ENCODE results near the gene MREG. TPM values are rescaled to one million over a fixed set of nuclear protein-coding genes. Genes with fewer than 3 reads are reported as not detected.
"Not testable (repeated sequence)": the region's sequence is repeated elsewhere in the genome, so short reads cannot be mapped to it uniquely, and the experiment has no call there.

The MREG gene
- polyA plus RNA-seq, 3 donors: 16.1 to 19.7 (median 17.6) TPM

GRCh38 chr2:216002693-216003092 is 10.7 kb downstream of the MREG start:
- no peak for DNase-seq (ENCODE audit: extremely low read depth in 1 of 11, low read depth in 9 of 11, low spot score in 4 of 11)

GRCh38 chr2:216002101-216002678 is 11.2 kb downstream of the MREG start:
- DNase-seq (ENCODE audit: extremely low read depth in 1 of 11, low read depth in 9 of 11, low spot score in 4 of 11): no peak

GRCh38 chr2:216001216-216002100 is 11.9 kb downstream of the MREG start:
- DNase-seq (ENCODE audit: extremely low read depth in 1 of 11, low read depth in 9 of 11, low spot score in 4 of 11): no peak

- DNase-seq (ENCODE audit: extremely low read depth in 1 of 11, low read depth in 9 of 11, low spot score in 4 of 11): no peak
Observed at GRCh38 chr2:215998636-215999035, 14.7 kb downstream of the MREG start.

- DNase-seq (ENCODE audit: extremely low read depth in 1 of 11, low read depth in 9 of 11, low spot score in 4 of 11): no peak
Observed at GRCh38 chr2:215997219-215997618, 16.1 kb downstream of the MREG start.

GRCh38 chr2:215994911-215995310 is 18.4 kb downstream of the MREG start:
- DNase-seq (ENCODE audit: extremely low read depth in 1 of 11, low read depth in 9 of 11, low spot score in 4 of 11): no peak

- DNase-seq (ENCODE audit: extremely low read depth in 1 of 11, low read depth in 9 of 11, low spot score in 4 of 11): not testable (repeated sequence)
Observed at GRCh38 chr2:215988556-215989207, 24.7 kb downstream of the MREG start.

GRCh38 chr2:215985257-215985656 is 28.1 kb downstream of the MREG start:
- no peak for DNase-seq (ENCODE audit: extremely low read depth in 1 of 11, low read depth in 9 of 11, low spot score in 4 of 11)

DNA sequence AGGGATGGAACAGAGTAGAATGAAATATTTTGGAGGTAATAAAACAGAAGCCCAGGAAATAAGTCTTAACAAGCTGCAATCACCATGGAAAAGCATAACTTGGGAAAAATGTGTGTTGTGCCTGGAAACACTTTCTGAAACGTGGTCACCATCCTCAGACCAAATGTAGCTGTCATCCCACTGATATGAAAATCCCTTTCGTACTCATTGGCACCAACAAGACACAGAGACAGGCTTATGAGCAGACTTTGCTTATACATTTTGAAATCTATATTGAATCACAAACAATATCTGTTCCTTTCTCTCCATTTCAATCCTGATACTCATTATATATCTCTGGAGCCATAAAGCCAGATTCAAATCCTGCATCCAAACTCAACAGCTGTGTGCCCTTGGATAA is 28.7 kb downstream of the MREG start:
- DNase-seq (ENCODE audit: extremely low read depth in 1 of 11, low read depth in 9 of 11, low spot score in 4 of 11): no peak

DNA sequence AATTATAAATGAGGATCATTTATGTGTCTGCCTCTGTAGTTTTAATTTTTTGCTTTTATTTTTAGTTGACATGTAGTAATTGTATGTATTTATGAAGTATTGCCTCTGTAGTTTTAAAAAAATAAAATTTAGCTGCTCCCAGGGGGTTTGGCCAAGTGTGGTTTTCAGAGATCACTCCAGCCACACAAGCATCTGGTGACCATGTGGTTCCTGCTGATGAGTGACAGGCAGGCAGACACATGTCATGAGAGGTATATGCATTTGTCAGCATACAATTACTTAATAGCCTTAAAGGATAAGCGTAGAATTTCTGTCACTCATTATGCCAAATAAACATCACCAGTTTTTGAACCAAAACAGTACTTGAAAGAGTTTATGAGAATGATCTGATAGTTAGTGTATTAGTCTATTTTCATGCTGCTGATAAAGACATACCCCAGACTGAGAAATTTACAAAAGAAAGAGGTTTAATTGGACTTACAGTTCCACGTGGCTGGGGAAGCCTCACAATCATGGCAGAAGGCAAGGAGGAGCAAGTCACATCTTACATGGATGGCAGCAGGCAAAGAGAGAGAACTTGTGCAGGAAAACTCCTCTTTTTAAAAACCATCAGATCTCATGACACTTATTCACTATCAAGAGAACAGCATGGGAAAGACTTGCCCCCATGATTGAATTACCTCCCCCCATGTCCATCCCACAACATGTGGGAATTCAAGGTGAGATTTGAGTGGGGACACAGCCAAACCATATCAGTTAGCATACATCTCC is 29.6 kb downstream of the MREG start:
- no peak for DNase-seq (ENCODE audit: extremely low read depth in 1 of 11, low read depth in 9 of 11, low spot score in 4 of 11)

GRCh38 chr2:215982465-215982875 is 30.9 kb downstream of the MREG start:
- DNase-seq (ENCODE audit: extremely low read depth in 1 of 11, low read depth in 9 of 11, low spot score in 4 of 11): no peak

DNA sequence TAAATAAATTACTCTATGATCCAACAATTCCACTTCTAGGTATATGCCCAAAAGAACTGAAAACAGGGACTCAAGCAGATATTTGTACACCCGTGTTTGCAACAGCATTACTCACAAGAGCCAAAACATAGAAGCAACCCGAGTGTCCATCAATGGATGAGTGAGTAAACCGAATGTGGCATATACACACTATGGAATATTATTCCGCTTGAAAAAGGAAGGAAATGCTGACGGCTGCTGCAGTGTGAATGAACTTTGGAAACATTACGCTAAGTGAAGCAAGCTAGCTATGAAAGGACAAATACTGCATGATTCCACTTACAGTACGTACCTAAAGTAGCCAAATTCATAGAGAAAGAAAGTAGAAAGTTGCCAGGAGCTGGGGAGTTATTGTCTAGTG is 32.2 kb downstream of the MREG start:
- no peak for DNase-seq (ENCODE audit: extremely low read depth in 1 of 11, low read depth in 9 of 11, low spot score in 4 of 11)

GRCh38 chr2:215979620-215980019 is 33.7 kb downstream of the MREG start:
- DNase-seq (ENCODE audit: extremely low read depth in 1 of 11, low read depth in 9 of 11, low spot score in 4 of 11): no peak

GRCh38 chr2:215974700-215975429 is 38.5 kb downstream of the MREG start:
- DNase-seq (ENCODE audit: extremely low read depth in 1 of 11, low read depth in 9 of 11, low spot score in 4 of 11): no peak

DNA sequence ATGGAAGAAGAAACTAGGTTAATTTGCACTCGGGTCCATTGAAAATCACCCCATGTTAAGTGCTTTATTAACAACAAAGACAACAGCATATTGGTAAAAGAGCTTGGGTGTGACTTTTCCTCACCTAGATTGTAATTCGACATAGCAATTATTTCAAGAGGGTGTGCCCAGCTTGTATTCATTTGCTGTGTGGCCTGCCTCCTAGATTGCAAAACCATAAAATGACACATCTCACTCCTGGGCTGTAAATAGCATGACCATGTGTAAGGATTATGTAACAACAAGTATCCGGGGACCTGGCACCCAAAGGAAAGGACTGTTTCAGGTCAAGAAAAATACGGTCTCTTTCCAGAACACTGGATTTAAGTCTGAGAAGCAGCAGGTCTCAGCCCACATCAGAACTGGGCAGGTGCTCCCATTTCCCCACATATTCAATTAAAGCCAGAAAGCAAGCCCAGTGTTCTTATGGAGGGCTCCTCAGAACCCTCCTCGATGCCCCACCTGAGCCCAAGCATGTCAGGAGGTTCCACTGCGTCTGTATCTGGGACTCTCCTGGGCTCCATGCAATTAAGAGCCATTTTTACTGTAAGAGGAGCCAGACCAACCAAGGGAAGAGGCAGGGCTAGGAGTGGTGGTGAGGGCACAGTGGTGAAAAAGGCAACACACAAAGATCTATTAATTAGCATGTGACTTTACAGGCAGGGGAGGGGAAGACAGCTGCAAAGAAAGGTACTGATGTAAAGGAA is 39.2 kb downstream of the MREG start:
- DNase-seq (ENCODE audit: extremely low read depth in 1 of 11, low read depth in 9 of 11, low spot score in 4 of 11): no peak

DNA sequence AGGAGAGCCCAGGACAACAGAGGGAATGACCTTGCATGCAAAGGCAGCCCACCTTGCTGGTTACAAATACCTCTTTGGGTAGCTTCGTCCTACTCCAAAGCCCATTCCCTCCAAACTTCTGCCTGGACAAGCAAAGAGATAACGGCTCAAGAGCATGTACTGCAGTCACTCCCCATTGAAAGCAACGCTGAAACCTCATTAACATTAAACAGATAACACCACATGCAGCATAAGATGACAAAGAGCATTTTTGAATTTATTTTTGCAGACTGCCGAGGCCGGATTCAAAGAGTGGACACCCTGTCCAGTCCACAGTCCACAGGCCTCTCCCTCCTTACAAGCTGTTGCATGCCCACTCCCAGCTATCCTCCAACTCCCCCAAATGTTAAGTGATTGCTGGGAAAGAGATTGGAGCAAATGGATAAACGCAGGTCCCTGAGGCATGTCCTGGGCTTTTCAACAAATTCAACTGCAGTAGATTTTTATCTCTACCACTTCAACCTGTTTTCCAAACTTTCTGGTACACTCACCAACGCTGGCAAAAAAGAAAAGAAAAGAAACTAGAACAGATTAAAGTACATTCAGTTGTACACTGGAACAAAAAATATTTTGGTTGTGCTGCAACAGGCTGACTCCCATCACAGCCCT is 40.1 kb downstream of the MREG start:
- DNase-seq (ENCODE audit: extremely low read depth in 1 of 11, low read depth in 9 of 11, low spot score in 4 of 11): no peak

DNA sequence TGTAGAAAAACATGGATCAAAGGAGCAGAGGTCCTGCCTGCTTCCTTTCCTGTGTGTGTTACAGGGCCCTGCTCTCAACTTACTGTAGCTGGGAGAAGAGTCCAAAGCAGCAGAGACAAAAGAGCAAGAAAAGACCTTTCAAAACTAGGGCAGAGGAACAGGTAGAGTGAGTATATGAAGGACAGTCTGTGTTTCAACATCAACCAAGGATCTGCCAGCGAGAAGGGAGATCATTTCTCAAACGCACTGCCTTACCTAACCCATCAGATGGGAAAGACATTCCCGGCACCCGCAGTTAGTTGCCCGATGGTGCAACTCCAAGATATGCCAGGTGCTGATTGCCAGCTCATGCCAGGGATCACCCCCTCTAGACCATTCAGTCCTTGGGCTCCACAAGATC is 41.7 kb downstream of the MREG start:
- no peak for DNase-seq (ENCODE audit: extremely low read depth in 1 of 11, low read depth in 9 of 11, low spot score in 4 of 11)

DNA sequence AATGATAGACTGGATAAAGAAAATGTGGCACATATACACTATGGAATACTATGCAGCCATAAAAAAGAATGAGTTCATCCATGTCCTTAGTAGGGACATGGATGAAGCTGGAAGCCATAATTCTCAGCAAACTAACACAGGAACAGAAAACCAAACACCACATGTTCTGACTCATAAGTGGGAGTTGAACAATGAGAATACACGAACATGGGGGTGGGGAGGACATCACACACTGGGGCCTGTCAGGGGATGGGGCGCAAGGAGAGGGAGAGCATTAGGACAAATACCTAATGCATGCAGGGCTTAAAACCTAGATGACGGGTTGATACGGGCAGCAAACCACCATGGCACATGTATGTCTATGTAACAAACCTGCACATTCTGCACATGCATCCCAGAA is 42.5 kb downstream of the MREG start:
- not testable (repeated sequence) for DNase-seq (ENCODE audit: extremely low read depth in 1 of 11, low read depth in 9 of 11, low spot score in 4 of 11)

Data from renal cortex interstitium (tissue), 11 donors.